Endometrial microvascular endothelial cells (primary cell): Measurements from ENCODE around the gene LSR. TPM values are rescaled to one million over a fixed set of nuclear protein-coding genes. Genes with fewer than 3 reads are reported as not detected.

Experiments
- in situ Hi-C: cut with HindIII; loops from 2 replicates; pipeline ENCODE4 v1.10.0; 2017; ENCODE audit warnings: low sequenced_read_pairs, low pct_unique_long_range_greater_than_20kb; ENCODE audit errors: inconsistent ontology term
- total RNA-seq: library from RNA; depleted of rRNA; stranded (reverse); fragments of >200 nt; gene quantifications from one replicate; pipeline ENCODE4 v1.2.3, GENCODE V29; 2015; ENCODE audit errors: inconsistent ontology term

Gene LSR
- 0.09 TPM for total RNA-seq

GRCh38 chr19:35248310-35249145 lies at the start of gene LSR:
Gene LSR (plus strand): TSS chr19:35249002. CDS start chr19:35249023, 21 bp downstream.
- in situ Hi-C loops: no loop called here

GRCh38 chr19:35199481-35199880 lies 49.3 kb upstream of the LSR start:
- in situ Hi-C loops: no loop called here

- in situ Hi-C loops: no loop called here
Measured at GRCh38 chr19:35202722-35203688, 45.8 kb upstream of the LSR start.

GRCh38 chr19:35204799-35205732 lies 43.7 kb upstream of the LSR start:
- in situ Hi-C loops: no loop called here

- in situ Hi-C loops: no loop called here
Measured at GRCh38 chr19:35205733-35206323, 43.0 kb upstream of the LSR start.

GRCh38 chr19:35206379-35206778 lies 42.4 kb upstream of the LSR start:
- in situ Hi-C loops: no loop called here

GRCh38 chr19:35206855-35207254 lies 41.9 kb upstream of the LSR start:
- in situ Hi-C loops: no loop called here

- in situ Hi-C loops: no loop called here
Measured at GRCh38 chr19:35207391-35207871, 41.4 kb upstream of the LSR start.

- in situ Hi-C loops: no loop called here
Measured at GRCh38 chr19:35208121-35208520, 40.7 kb upstream of the LSR start.

- in situ Hi-C loops: no loop called here
Measured at GRCh38 chr19:35209646-35210045, 39.2 kb upstream of the LSR start.

- in situ Hi-C loops: no loop called here
Measured at GRCh38 chr19:35211545-35212230, 37.1 kb upstream of the LSR start.

GRCh38 chr19:35212241-35212640 lies 36.6 kb upstream of the LSR start:
- in situ Hi-C loops: no loop called here

GRCh38 chr19:35213663-35214632 lies 34.9 kb upstream of the LSR start:
- in situ Hi-C loops: no loop called here

- in situ Hi-C loops: no loop called here
Measured at GRCh38 chr19:35214766-35215422, 33.9 kb upstream of the LSR start.

- in situ Hi-C loops: no loop called here
Measured at GRCh38 chr19:35216016-35216832, 32.6 kb upstream of the LSR start.
